HG03469 (cell line): ENCODE data around the gene ATXN1.

Source experiments
- ATAC-seq: cut with Tn5 transposase; IDR thresholded peaks from one replicate; pipeline ENCODE4 v1.9.1; 2021; ENCODE audit warnings: mild to moderate bottlenecking, moderate library complexity, moderate number of reproducible peaks; ENCODE audit not compliant: unreplicated experiment

Gene ATXN1

GRCh38 chr6:16747232-16748024 is 13.8 kb downstream of the ATXN1 start:
- no peak for ATAC-seq

GRCh38 chr6:16746812-16747211 is 14.4 kb downstream of the ATXN1 start:
- ATAC-seq, result no peak

- no peak for ATAC-seq
These were observed 14.9 kb downstream of the ATXN1 start for GRCh38 chr6:16746401-16746800.

- no peak for ATAC-seq
These were observed 17.5 kb downstream of the ATXN1 start for GRCh38 chr6:16743664-16744210.

- ATAC-seq, result no peak
These were observed 19.1 kb downstream of the ATXN1 start for GRCh38 chr6:16742116-16742515.

DNA sequence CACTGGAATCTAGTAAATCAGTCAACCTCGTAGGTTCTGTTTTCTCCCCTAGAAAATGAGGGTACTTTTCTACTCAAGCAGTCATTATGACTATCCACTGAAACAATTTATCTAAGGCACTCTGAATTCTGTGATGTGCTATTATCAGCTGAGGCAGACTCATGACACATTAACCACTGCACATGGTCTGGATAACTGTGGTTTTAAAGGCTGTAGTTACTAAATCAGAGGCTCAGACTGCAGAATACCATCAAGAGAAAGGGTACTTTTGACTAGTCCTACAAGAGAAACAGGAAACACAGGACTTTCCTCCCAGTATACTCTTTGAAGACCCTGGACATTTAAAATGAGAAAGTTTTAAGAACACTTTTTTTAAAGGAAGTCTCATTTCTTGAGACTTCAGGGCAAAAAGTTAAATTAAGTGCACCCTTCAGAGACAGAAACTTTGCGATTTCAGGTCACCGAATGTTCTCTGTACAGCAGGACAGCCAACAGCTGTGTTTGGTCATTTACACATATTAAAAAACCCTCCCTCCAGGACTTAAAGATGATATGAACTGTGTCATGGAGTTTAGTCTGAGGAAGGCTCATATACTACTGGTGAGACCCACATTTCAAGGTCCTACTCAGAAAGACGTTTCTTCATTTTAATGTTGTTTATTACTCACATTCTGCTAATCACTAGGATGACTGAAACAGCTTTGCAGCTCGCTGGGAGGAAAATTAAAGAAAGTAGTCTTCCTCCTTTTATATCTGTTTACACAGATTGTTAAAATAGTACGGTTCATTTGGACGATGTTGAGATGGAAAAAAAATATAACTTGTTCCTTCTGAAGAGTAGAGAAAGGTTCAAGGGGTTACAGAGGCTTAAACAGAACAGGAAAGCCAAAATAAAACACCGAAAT is 19.9 kb downstream of the ATXN1 start:
- peak; percentile 74 for ATAC-seq

- ATAC-seq, result no peak
These were observed 21.2 kb downstream of the ATXN1 start for GRCh38 chr6:16740097-16740496.

DNA sequence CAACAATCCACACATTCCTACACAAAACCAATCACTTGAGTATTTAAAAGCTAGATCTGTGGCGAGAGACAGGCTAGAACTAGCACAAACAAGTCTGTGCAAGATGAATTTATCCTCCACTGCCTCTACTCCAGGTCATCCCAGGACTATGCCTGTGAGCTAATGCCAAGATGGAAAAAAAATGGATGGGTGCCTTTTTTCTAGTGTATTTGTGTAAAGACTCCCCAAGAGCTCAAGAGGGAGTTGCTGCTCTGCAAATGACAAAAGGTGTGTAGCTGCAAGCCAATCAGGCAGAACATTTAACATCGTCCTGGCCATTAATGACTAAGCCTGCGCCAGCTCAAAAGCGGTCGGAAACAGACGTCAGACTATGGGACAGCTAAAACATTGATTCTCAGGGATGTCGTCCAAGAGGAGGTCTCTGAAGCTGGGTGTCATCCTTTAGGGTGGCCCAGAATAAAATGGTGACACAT is 21.9 kb downstream of the ATXN1 start:
- no peak for ATAC-seq

GRCh38 chr6:16737925-16738324 is 23.3 kb downstream of the ATXN1 start:
- ATAC-seq, result no peak

GRCh38 chr6:16736856-16737775 is 24.1 kb downstream of the ATXN1 start:
- ATAC-seq, result no peak

DNA sequence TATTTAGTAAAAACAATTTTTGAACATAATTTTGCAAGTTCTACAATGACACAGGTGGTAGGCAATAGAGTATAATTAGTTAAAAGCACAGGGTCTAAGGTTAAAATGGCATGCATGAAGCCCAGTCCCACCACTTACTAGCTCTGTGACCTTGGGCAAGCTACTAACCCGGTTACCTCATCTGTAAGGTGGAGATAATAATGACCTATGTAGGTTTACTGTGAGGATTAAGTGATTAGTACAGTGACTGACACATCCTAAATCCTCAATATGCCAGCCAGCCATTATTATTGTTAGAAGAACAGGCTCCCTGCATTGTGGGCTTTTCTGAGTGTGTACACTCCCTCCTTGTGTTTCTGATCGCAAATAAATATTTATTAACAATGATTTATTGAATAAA is 26.2 kb downstream of the ATXN1 start:
- ATAC-seq, result no peak

DNA sequence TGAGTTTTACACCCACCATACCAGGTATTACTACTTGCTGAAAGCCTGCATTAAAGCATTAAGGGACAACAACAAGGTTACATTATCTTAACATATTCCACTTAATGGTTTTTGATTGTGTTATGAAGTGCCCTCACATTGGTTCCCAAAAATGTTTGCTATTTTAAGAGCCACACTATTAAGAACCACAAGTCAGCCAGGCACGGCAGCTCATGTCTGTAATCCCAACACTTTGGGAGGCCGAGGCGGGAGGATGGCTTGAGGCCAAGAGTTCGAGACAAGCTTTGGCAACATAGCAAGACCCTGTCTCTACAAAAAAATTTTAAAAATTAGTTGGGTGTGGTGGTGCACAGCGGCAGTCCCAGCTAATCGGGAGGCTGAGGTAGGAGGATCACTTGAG is 28.2 kb downstream of the ATXN1 start:
- ATAC-seq, result no peak

DNA sequence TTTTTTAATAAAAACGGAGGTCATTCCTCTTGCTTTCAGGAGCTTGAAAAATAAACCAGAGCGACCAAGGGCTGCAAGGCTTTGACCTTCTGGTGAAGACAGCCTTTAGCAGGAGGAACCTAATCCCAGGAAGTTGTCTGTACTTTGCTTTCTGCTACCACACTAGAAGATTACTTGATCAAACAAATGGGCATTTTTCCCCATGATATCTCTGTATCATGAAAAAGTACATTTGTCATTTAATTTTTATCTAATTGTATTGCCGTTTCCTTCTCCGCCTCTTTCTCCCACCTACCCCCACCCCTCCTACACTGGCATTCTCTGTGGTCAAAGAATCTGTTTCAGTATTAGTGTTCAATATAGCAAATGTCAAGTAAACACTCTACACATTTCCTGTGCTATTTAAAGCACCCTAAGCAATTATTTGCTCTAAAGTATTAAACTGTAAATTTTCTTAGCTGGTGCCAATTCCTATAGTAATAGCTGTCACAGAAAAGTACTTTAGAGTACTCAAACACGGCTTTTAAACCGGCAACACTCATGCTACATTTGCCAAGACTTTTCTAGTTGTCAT is 29.7 kb downstream of the ATXN1 start:
- peak; percentile 93 for ATAC-seq

GRCh38 chr6:16730738-16731477 is 30.4 kb downstream of the ATXN1 start:
- no peak for ATAC-seq

DNA sequence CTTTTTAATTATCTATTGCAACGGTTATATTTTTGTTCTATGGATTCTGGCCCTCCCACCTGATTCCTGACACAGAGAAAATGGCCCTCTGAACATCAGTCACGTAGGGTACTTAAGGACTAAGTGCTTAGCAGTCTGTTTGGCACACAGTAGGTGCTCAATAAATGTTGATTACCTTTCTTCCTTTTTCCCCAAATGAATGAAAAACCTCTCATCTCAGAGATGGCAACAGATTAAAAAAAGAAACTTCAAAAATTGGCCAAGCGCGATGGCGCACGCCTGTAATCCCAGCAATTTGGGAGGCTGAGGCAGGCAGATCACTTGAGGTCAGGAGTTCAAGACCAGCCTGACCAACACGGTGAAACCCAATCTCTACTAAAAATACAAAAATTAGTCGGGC is 31.5 kb downstream of the ATXN1 start:
- no peak for ATAC-seq

DNA sequence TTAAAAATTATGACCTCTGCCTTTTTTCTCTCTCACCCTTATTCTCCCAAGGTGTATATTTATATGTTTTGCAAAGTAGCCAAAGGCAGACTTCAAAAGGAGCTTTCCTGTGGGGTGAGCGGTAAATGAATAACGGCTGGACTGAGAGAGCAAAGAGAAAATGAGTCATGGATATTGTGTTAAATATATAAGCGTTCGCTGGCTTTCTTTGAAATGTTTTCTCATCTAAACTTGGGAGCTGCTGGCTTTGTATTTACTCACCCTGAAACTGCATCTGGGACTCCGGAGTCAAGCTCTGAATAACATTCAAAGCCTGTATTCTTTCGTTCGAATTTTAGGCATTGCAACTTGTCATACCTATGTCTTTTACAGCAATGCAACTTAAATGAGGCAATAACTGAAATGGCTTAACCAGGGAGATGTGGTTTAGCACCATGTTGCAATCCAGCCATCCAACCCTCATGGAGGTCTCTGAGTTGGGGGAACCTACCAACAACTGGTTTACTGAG is 32.0 kb downstream of the ATXN1 start:
- ATAC-seq, result no peak

DNA sequence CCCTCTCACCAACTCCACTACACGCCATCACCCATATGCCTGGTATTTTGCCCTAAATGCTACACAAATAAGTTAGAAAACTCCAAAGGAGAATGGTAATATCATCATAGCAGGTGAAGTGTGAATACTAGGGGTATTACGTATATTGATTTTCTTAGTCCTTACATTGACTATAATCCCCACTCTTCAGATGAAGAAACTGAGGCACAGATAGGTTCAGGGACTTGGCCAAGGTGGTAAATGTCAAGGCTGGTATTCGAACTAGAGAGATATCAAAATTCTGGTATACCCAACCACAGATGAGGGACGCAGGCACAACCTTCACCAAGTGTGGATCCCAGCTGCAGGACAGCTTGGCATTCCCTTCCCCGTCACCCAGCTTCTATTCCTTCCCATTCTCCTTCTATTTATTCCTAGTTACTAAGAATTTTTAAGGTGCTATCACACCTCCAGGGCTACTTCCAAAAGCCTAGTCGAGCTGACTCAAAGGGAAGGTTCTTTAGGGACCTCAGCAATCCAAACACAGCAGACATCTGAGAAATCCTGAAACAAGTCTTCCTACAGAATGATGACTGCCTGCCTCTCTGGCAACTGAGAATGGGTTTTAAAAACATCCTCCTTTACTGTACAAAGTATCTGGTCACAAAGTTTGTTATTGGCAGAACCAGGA is 32.6 kb downstream of the ATXN1 start:
- ATAC-seq, result no peak

DNA sequence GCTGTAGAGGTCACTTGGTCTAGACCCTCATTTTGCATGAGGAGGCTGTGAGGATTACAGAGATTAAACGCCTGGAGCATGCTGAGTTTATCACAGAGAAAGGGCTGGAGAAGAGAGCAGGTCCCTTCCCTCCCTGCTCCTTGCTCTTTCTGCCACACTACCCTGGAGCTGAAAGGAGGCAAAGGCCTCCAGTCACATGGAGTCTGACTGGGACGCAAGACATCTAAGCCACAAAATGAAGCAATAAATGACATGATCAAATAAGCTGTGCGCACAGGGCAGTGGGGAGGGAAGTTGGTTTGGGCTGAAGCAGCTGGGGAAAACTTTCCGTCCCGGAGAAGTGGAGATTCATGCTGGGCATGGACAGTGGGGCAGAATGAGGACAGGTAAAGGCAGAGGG is 33.3 kb downstream of the ATXN1 start:
- ATAC-seq, result no peak
